GM08714 (cell line): ENCODE data around the gene ENPP1.

Experiments
- H3K4me3 ChIP-seq: fragments of 200-500 bp; sonication (Bioruptor generic); 2 replicates; pipeline ENCODE4 v1.5.1; 2014; ENCODE audit warnings: mild to moderate bottlenecking, low read length, inconsistent platforms
- ZNF274 ChIP-seq: IDR thresholded peaks from 2 replicates; pipeline ENCODE4 v1.6.1; 2012; ENCODE audit warnings: mild to moderate bottlenecking, low read depth, low read length

ENPP1 gene

DNA sequence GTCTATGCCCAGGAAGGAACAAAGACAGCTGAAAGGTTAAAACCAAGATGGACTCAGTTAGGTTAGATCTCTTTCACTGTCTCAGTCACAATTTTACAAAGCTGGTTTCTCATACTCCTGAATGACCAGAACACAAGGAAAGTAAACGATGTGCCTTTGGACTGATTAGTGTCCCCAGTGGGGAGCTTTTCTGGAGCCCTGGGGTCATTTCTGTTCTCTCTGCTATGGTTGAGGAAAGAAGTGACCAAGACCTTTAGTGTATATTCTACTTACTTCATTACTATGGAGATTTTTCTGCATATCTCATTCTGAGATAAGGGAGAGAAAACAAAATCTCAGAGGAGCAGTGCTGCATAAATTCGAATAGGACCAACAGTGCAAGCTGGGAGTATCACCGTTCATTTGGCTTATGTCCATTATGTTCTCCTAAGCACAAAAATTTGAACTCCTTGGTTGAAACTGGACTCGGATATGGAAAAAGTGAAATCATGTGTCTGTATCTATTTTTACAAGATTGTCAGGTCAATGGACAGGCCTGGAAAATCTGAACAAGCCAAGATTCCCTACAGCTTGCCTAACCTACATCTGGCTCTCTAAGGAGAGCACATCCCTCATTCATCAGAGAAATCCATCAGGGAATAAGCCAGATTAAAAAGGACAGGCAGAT is 34.4 kb upstream of the ENPP1 start:
- H3K4me3 ChIP-seq = no peak overlapping the region
- no peak for TF ChIP-seq ZNF274

DNA sequence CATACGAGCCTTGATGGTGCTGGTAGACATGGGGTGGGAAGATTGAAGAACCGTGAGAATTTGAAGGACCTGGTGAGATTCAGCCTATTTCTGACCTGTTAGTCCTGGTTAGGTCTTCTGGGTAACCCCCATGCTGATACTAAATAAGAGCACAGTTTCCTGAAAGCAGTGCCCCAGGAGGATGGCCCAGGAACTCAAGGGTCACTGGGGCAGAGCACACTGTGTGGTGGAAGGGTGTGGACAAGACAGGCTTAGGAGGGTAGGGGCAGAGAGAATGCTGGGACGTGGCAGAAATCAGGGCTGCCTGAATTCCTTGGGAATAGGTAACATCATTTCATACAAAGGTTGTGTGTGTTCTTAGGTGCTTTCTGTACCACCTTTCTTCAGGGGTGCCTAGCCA is 31.9 kb upstream of the ENPP1 start:
- H3K4me3 ChIP-seq = no peak overlapping the region
- TF ChIP-seq ZNF274 = no peak

DNA sequence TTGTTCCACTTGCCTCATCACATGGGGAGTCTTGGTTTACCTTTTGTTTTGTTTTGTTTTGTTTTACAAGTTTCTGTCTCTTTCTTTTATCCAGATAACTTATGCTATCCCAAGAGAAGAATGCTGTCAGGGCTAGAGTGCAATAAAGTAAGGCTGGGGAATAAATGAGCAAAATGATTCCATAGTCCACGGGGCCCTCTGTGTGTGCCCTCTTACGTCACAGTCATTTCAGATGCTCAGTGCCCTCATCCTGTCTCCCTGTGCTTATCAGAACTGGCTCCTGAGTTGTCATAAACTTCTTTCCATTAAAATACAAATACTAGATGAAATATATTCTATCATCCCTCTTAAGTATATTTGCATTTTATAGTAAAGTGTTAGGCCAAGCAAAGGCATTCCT is 30.8 kb upstream of the ENPP1 start:
- no peak for TF ChIP-seq ZNF274

DNA sequence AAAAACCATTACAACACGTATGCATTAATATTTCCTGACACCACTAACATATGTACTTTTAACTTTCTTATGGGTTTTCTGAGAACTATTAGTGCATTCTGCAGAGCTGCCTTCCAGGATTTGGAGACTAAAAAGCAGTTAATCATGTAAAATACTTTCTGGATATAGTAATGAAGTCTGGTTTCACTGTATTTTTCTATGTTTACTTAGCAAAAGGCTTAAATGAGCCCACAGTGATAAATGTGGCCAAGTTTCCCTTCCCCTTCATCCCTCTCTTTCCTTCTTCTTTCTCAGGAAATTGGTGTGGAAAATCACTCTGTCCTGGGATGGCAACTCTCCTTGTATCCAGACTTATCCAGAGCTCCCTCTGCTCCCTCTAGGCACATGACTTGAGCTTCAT is 29.7 kb upstream of the ENPP1 start:
- TF ChIP-seq ZNF274 = no peak
- H3K4me3 ChIP-seq = no peak overlapping the region

More for the DNA sequence above, 30.8 kb upstream of the ENPP1 start:
- no peak overlapping the region for H3K4me3 ChIP-seq

DNA sequence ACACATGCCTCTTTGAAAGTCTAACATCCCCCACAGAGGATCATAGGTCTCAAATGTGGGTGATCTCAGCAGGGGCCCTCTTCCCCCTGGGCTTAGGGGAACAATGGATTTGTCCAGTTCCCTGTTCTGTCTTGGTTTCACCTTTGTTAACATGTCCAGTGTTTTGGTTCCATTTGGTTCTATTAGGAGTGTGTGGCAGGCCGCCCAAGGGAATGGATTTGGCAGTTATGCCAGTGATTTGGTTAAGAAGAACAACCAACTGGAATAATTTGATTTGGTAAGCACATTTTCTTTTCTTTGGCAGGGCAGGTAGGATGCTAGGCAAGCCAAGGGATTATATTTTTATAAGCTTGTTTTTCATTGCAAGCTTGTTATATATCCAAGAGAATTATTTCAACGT is 28.5 kb upstream of the ENPP1 start:
- no peak overlapping the region for H3K4me3 ChIP-seq
- TF ChIP-seq ZNF274 = no peak

DNA sequence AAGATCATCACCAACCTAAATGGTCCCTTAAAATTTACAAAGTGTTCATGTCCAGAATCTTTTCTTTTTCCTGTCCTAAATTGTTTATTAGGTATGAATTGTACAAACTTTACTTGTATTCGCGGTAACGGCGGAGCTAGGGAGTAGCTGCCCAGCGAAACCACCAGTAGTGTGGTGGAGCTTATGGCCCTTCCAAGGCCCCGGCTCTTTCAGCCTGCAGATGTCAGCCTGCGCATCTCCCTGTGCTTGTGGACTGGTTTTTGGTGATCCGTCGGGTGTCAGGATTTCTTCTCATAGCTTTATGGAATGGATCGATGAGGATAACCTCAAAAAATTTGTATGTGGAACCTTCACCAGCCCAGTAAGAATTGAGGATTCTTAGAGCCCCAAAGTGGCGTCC is 27.2 kb upstream of the ENPP1 start:
- H3K4me3 ChIP-seq = no peak overlapping the region
- no peak for TF ChIP-seq ZNF274

DNA sequence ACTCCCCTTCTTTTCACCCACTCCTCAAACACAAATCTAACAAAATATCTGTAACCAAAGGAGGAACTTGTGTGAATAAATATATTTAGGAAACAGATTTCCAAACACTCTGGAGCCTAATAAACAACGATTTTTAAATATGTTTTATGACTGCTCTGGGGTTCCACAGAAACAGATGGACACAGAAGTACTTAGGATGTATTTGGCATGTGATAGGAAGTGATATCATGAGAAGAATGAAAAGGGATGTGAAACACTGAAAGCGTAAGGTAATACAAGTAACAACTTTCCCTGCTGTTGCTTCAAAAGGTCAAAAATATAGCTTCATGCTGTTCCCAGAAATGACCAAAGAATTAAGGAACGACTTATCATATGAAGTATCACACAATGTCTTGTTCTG is 26.1 kb upstream of the ENPP1 start:
- no peak for TF ChIP-seq ZNF274
- H3K4me3 ChIP-seq = no peak overlapping the region

DNA sequence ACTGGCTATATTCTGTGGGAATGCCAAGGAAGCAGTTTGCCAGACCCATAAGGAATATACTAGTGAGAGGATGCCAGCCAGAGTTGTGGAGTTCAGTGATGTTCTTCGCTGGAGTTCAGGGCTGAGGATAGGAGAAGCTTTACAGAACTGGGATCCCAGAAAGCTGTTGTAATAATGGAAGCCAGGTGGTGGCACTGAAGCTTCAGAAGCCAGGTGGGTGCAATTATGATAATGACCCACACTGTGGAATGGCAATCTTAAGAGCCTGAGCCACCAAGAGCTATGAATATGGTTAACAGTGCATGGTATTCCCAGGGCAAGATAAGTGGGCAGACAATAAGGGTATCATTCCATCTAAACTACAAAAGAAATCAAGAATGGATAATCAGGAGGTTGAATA is 25.1 kb upstream of the ENPP1 start:
- no peak for TF ChIP-seq ZNF274
- H3K4me3 ChIP-seq = no peak overlapping the region

DNA sequence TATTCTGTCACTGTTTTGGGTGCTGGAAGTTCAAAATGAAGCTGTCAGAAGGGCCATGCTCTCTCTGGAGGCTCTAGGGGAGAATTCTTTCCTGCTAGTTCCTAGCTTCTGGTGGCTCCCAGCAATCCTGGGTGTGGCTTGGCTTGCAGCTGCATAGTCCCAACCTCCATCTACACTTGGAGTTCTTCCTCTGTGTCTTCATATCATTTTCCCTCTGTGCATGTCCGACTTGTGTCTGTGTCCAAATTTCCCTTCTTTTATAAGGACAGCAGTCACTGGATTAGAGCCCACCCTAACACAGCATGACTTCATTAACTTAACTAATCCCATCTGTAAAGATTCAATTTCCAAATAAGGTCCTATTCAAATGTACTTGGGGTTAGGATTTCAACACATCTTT is 23.3 kb upstream of the ENPP1 start:
- no peak overlapping the region for H3K4me3 ChIP-seq
- no peak for TF ChIP-seq ZNF274

DNA sequence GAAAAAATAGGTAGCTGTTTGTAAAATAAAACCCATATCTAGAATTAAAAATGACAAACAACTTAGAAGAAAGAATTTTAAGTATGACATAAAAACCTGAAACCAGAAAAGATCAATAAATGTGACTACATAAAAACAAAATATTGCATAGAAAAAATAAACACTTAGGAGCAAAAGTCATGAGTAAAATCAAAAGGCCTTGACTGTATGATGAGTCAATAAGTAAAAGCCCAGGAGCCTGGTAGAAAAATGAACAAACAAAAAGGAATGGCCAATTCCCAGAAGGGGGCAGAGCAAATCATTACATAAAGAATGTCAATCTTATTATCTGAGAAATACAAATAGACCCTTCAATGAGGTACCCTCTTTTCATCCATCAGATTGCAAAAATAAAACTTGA is 20.7 kb upstream of the ENPP1 start:
- no peak overlapping the region for H3K4me3 ChIP-seq
- no peak for TF ChIP-seq ZNF274

DNA sequence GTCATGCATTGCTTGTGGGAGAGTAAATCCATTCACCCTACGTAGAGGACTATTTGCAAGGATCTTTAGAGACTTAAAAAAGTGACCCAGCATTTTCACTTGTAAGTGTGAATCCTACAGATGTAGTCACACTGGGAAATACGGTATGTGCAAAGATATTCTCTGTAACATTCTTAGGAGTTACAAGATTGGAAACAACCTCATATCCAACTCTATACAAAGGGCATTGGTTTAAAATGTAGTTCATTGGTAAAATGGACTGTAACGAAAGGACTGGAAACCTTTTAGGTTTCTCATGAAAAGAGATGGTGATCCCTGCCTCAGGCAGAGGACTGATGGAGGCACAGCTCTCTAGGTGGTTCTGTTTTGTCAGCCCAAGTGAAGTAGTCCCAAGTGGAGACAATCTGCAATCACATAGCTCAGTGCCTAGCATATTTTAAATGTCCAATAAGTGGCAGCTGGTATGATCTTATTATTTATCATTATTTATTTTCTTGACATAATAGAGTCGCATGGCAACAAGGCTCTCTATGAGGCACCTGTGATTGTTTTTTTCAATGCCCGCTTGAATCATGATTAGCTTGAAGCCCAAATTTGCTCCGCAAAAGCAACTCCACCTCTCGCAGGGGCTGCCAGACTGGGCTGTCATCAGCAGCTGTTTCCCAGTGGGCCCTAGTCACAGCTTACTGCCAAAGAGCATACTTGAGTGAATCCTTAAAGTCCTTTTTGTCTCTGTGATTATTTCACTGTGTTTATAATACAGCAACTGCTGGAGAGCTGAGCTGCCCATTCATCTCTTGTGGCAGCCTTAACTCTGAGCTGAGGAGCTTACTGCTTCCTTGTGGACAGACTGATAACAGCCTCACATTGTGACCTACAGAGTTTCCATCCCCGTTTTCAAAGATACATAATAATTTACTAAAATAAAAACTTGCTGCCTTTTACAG is 19.8 kb upstream of the ENPP1 start:
- no peak overlapping the region for H3K4me3 ChIP-seq
- TF ChIP-seq ZNF274 = no peak

DNA sequence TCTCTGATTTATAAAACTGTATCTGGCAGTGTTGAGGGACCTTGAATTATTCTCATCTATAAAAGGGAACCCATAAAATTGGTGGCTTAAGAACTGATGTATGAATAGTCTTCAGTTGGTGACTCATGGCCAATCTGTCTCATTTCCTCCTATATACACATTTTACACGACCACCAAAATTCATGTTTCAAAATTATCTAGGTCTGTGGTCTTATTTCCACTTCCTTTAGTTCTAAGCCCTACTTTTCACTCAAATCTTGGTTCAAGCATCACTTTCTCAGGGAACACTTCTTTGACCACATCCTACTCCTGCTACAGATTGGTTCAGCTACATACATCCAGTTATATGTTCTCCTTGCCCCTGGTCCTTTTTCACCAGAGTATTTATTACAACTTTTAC is 18.6 kb upstream of the ENPP1 start:
- no peak overlapping the region for H3K4me3 ChIP-seq
- no peak for TF ChIP-seq ZNF274

DNA sequence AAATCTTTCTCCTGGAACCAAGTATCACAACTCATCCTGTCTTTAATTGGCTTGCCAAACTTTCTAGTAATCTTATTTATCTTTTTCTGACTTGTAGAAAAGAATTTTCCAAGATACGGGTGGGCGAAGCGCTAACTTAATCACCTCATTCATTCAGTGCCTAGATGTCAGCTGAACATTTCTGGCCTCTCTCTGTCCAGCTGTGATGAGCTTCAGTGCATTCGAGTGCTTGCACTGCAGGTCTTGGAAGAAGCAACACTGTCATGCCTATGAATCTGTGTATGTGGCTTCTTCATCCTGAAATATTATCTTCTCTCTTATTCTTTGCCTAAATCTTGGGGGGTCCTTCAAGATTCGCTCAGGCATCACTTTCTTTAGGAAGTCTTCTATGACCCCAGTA is 16.3 kb upstream of the ENPP1 start:
- no peak for TF ChIP-seq ZNF274
- no peak overlapping the region for H3K4me3 ChIP-seq

DNA sequence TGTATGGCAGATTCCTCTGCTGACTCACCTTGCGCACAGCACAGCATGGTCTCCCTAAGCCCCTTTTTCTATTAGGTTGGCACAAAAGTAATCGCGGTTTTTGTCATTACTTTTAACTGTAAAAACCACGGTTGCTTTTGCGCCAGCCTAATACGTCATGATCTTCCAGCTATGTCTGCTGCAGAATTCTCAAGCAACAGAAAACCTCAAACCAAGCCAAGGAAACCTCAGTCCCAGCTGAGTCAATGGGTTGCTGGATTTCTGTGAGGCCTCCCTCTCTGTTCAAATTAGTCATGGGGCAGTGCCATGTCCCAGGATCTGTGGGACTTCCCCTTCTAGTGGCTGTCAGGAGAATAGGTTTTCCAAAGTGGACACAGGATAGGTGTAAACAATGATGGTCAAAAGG is 15.7 kb upstream of the ENPP1 start:
- no peak overlapping the region for H3K4me3 ChIP-seq
- no peak for TF ChIP-seq ZNF274

DNA sequence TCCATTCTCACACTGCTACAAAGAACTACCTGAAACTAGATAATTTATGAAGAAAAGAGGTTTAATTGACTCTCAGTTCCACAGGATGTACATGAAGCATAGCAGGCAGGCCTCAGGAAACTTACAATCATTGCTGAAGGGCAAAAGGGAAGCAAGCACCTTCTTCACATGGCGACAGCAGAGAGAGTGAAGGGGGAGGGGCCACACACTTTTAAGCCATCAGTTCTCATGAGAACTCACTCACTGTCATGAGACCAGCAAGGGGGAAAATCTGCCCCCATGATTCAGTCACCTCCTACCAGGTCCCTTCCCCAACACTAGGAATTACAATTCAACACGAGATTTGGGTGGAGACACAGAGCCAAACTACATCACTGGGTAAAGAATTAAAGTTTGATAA is 12.5 kb upstream of the ENPP1 start:
- TF ChIP-seq ZNF274 = no peak

DNA sequence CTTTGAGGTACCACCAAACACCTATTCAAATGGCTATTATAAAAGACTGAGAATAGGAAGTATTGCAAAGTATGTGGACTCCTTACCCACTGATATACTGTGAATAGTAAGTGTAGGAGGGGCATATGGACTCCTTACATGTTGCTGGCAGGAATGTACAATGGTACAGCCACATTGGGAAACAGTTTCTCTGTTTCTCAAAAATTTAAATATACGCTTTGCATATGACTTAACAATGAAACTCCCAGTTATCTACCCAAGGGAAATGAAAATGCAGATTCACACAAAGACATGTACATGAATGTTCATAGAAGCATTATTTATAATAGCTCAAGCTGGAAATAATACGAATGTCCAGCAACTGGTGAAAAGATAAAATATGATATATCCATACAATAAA is 5.5 kb upstream of the ENPP1 start:
- no peak for TF ChIP-seq ZNF274
- H3K4me3 ChIP-seq = no peak overlapping the region

More for the DNA sequence above, 12.5 kb upstream of the ENPP1 start:
- no peak overlapping the region for H3K4me3 ChIP-seq
